Measurements from ENCODE around the gene ACP3.
"Not testable (repeated sequence)": the region's sequence is repeated elsewhere in the genome, so short reads cannot be mapped to it uniquely, and the experiment has no call there.

DNA sequence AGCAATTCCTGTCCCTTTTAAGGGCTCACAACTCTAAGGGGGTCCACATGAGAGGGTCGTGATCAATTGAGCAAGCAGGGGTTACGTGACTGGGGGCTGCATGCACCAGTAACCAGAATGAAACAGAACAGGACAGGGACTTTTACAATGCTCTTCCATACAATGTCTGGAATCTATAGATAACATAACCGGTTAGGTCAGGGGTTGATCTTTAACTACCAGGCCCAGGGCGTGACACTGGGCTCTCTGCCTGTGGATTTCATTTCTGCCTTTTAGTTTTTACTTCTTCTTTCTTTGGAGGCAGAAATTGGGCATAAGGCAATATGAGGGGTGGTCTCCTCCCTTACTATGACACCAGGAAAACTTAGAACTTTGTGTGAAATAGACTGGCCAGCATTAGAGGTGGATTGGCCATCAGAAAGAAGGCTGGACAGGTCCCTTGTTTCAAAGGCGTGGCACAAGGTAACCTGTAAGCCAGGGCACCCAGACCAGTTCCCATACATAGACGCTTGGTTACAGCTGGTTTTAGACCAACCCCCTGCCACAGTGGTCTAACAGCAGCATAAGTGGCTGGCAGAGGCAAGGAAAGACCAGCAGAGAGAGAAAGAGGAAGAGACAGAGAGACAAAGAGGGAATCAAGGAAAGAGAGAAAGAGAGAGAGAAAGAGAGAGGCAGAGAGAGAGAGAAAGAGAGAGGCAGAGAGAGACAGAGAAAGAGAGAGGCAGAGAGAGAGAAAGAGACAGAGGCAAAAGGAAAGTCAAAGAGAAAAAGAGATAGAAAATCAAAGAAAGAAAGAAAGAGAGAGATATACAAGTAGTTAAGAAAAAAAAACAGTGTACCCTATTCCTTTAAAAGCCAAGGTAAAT is 13.6 kb upstream of the ACP3 start:
- TF ChIP-seq CTCF, POLR2A (IDR thresholded peaks at IDR 0.05): not testable (repeated sequence)

Data from thyroid gland (tissue), 4 donors.